ENCODE measurements around the gene UBASH3B.

DNA sequence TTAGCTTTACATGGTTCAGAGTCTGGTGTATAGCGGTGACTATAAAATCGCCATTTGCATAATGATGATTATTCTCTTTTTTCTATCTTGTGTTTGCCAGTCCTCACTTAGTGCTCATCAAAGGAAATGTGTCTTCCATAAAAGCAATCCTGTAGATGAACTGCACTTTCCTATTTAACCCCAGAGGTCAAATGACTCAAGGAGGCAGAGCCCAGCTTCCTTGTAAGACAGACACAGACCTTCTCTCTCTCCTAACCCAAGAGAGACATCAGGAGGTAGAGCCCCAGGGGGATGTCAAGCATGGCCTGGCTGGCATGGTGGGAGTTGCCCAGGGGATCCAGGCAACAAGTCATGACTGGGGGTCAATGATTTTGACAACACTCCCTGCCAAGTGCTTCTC is 135.9 kb downstream of the UBASH3B start:
- TF ChIP-seq GATA2 (IDR thresholded peaks at IDR 0.05; ENCODE audit: low read depth, low read length) = no peak
- TF ChIP-seq GATA3 (IDR thresholded peaks at IDR 0.05; ENCODE audit: low read depth, low read length) = no peak
